Tibial nerve (tissue), 4 donors: Measurements from ENCODE around the gene TRIM65. TPM values are rescaled to one million over a fixed set of nuclear protein-coding genes. Genes with fewer than 3 reads are reported as not detected.
A peak's percentile ranks its signal among the peaks of the same experiment; 100 is the strongest.

Source experiments
- DNase-seq, 2 donors: peaks; one replicate each; pipeline ENCODE4 v3.0.0-alpha.2; 2019; ENCODE audit warnings: low spot score in 2 of 2
- H3K27ac ChIP-seq, 4 donors: fragments of 200-600 bp; sonication (generic) in 3 of 4; one replicate each; pipeline ENCODE4 v1.5.1; 2017 to 2019; ENCODE audit warnings: mild to moderate bottlenecking in 1 of 4
- H3K27me3 ChIP-seq, 2 donors: fragments of 200-600 bp; sonication (generic) in 1 of 2; one replicate each; pipeline versions ENCODE4 v1.5.1 to v1.6.0; 2017 to 2019
- H3K36me3 ChIP-seq, 3 donors: fragments of 200-600 bp; sonication (generic); one replicate each; pipeline ENCODE4 v1.5.1; 2018 to 2019
- H3K4me1 ChIP-seq, 4 donors: fragments of 200-600 bp; sonication (generic) in 3 of 4; one replicate each; pipeline ENCODE4 v1.5.1; 2017 to 2019
- H3K4me3 ChIP-seq, 4 donors: fragments of 200-600 bp; sonication (generic) in 3 of 4; one replicate each; pipeline ENCODE4 v1.5.1; 2017 to 2019; ENCODE audit warnings: mild to moderate bottlenecking in 1 of 4, moderate library complexity in 1 of 4
- H3K9me3 ChIP-seq, 4 donors: fragments of 200-600 bp; sonication (generic) in 3 of 4; one replicate each; pipeline ENCODE4 v1.5.1; 2017 to 2019
- EP300 ChIP-seq, 2 donors: sonication (generic); formaldehyde crosslinking; IDR thresholded peaks; one replicate each; pipeline ENCODE4 v1.6.1; 2017; ENCODE audit warnings: antibody characterized with exemption in 2 of 2, mild to moderate bottlenecking in 1 of 2
- POLR2A ChIP-seq, 2 donors: fragments of 450-650 bp; IDR thresholded peaks; one replicate each; pipeline ENCODE4 v1.6.1; 2017; ENCODE audit warnings: antibody characterized with exemption in 2 of 2, mild to moderate bottlenecking in 2 of 2, moderate library complexity in 2 of 2
- WGBS, 2 donors: methylation state at CpG; one replicate each; pipeline ENCODE4 v1.1.5; 2018; 5-methylcytosine and 5-hydroxymethylcytosine counted together
- total RNA-seq, 4 donors: library from RNA; depleted of rRNA; stranded (reverse); fragments of >200 nt; gene quantifications; one replicate each; pipeline ENCODE4 v1.1.0, GENCODE V29; 2016
- TF ChIP-seq, protein P1 (sequence below), 5 experiments: fragments of 200-600 bp in 3 of 5; fragments of 450-650 bp in 2 of 5; sonication (generic) in 3 of 5; IDR thresholded peaks; one replicate each; pipeline ENCODE4 v1.5.1; 2016 to 2019; ENCODE audit warnings: antibody characterized with exemption in 5 of 5, mild to moderate bottlenecking in 3 of 5, moderate library complexity in 2 of 5

TRIM65 gene
- total RNA-seq, 4 donors from 2014 or later = 40.2 to 68.1 (median 41.5) TPM

DNA sequence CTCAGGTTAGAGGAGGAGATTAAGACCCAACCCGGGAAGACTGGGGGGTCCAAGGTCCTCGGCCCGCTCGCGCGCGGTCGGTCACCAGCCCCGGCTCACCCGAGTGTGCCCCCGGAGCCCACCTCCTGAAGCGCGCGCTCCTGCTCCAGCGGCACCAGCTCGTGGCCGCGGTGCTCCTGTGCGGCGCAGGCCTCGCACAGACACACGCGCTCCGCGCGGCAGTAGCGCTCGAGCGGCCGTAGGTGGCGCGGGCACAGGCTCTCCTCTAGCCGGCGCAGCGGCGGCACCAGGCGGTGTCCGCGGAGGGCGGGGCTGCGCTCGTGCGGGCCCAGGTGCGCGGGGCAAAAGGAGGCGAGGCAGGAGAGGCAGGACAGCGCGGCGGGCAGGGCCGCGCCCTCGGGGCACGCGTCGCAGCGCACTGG lies 19.0 kb downstream of the TRIM65 start:
- H3K27ac ChIP-seq = peak overlapping the region; percentile 86 to 99 (median 92)
- WGBS, 2 donors = 0% methylated on average over 32 to 46 of the region's 56 CpGs
- peak overlapping the region; percentile 60 to 80 (median 70) for H3K4me3 ChIP-seq
- H3K36me3 ChIP-seq = peaks cover 0 to 24% (median 0%) of the 10 kb centered on the region in 3 donors
- H3K27me3 ChIP-seq = no peaks in the 10 kb centered on the region
- H3K4me1 ChIP-seq = peaks cover 6 to 59% (median 47%) of the 10 kb centered on the region in 4 donors
- TF ChIP-seq POLR2A (IDR thresholded peaks at IDR 0.05) (no peak), EP300 (IDR thresholded peaks at IDR 0.05) (no peak)
- TF ChIP-seq, protein P1, sequence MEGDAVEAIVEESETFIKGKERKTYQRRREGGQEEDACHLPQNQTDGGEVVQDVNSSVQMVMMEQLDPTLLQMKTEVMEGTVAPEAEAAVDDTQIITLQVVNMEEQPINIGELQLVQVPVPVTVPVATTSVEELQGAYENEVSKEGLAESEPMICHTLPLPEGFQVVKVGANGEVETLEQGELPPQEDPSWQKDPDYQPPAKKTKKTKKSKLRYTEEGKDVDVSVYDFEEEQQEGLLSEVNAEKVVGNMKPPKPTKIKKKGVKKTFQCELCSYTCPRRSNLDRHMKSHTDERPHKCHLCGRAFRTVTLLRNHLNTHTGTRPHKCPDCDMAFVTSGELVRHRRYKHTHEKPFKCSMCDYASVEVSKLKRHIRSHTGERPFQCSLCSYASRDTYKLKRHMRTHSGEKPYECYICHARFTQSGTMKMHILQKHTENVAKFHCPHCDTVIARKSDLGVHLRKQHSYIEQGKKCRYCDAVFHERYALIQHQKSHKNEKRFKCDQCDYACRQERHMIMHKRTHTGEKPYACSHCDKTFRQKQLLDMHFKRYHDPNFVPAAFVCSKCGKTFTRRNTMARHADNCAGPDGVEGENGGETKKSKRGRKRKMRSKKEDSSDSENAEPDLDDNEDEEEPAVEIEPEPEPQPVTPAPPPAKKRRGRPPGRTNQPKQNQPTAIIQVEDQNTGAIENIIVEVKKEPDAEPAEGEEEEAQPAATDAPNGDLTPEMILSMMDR (IDR thresholded peaks at IDR 0.05) = peak; percentile 38 to 69 (median 51)
- DNase-seq = peak; percentile 47 to 50
- no peaks in the 10 kb centered on the region for H3K9me3 ChIP-seq

DNA sequence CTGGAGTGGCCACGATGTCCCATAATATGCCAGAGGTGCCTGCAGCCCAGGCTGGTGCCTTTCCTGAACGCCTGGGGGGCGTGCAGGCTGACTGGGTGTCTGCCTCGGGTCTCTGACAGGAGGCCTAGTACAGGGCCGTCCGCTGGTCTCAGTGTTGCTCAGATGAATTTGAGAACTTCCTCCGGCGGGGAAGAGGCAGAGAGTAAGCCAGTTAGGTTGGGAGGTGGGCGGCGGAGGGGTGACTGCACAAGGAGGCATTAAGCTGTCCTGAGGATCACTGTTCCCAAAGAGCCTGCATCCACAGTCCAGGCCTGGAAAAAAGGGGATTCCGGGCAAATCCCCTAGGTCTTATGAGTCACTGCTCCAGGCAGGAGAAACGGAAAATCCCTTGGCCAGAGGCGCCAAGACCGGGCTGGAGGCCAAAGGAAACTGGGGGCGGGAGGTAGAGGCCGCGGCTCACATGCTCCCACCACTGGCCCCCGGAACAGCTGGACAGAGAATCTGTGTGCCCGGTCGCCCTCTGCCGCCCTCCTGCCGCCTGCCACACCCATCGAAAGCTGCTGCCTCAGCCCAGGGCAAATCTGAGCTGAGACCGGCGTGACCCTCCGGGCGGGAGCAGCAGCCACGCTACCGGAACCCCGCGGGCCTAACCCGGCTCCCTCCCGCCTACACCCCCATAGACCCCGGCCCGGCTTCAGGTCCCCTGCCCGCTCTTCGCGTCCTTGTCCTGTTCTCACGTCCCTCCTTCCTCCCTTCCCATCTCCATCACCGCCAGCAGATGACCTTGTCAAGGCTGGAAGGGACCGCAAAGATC lies 19.6 kb downstream of the TRIM65 start:
- Histone ChIP-seq H3K9me3 (no peaks in the 10 kb centered on the region), H3K4me1 (peaks cover 9 to 61% (median 53%) of the 10 kb centered on the region in 4 donors), H3K27ac (peak overlapping the region; percentile 86 to 99 (median 92)), H3K27me3 (no peaks in the 10 kb centered on the region), H3K4me3 (peak overlapping the region; percentile 60 to 80 (median 70)), H3K36me3 (peaks cover 0 to 24% (median 0%) of the 10 kb centered on the region in 3 donors)
- WGBS, 2 donors = 2 to 3% methylated on average over 33 to 36 of the region's 41 CpGs
- DNase-seq = peak; percentile 92 to 96
- TF ChIP-seq EP300 (IDR thresholded peaks at IDR 0.05) = peak; percentile 66 to 98
- peak in 1 of 2 donors; percentile 49 for TF ChIP-seq POLR2A (IDR thresholded peaks at IDR 0.05)
- TF ChIP-seq, protein P1 (IDR thresholded peaks at IDR 0.05) = peak in 2 of 5 experiments; percentile 5 to 36

DNA sequence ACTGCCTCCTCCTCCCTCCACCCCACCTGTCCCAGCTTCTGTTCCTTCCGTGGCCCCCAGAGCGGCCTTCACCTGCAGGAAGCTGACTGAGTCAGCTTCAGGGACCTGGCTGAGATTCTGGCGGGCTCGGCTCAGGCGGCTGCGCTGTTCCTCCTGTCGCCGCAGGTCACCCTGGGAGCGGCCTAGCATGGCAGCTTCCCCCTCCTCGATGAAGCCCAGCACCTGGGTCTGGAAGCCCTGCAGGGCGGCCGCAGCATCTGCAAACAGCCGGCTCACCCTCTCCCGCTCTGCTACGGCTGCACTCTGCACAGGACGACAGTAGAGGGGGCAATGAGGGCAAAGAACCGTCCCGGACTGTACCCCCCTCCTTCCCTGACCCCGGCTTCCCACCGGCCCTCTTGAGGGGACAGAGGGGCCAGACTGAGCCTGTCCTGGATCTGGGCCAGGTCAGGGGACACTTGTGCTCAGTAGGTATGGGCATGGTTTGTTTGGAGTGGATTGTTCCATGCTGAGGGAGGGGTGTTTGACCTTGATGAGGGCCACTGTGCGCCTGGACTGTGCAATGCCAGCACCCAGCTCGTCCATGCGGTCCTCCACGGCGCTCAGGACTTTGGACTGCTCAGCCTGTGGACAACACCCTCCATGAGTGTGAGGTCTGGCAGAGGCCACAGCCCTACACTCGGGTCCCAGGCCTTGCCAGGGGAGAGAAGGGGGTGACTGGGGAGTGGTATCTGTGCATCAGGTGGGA lies 20.4 kb downstream of the TRIM65 start:
- Histone ChIP-seq H3K9me3 (no peaks in the 10 kb centered on the region), H3K4me1 (peaks cover 9 to 65% (median 57%) of the 10 kb centered on the region in 4 donors), H3K4me3 (peak overlapping the region; percentile 60 to 80 (median 70)), H3K36me3 (peaks cover 0 to 24% (median 0%) of the 10 kb centered on the region in 3 donors), H3K27me3 (no peaks in the 10 kb centered on the region), H3K27ac (peak overlapping the region; percentile 86 to 99 (median 92))
- 27 to 54% methylated on average over 17 to 18 of the region's 26 CpGs for WGBS, 2 donors
- no peak for DNase-seq
- no peak for TF ChIP-seq EP300 (IDR thresholded peaks at IDR 0.05)
- TF ChIP-seq, protein P1 (IDR thresholded peaks at IDR 0.05) = peak in 1 of 5 experiments; percentile 14

DNA sequence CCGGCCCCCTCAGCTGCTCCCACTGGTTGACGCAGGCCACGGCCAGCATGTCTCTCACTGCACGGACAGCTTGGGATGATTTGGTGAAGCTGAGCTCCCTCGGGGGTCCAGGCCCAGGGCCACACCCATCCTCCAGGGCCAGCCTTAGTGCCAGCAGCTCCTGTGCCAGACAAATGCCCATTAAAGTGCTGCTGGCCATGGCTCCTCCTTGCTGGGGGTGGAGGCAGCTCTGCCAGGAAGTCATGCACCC lies 20.9 kb downstream of the TRIM65 start:
- 12 to 31% methylated on average over 3 of the region's 5 CpGs for WGBS, 2 donors
- peaks cover 9 to 69% (median 61%) of the 10 kb centered on the region in 4 donors for H3K4me1 ChIP-seq
- H3K36me3 ChIP-seq = peaks cover 0 to 24% (median 0%) of the 10 kb centered on the region in 3 donors
- no peaks in the 10 kb centered on the region for H3K27me3 ChIP-seq
- H3K27ac ChIP-seq = peak overlapping the region; percentile 86 to 99 (median 92)
- peak in 1 of 2 donors; percentile 60 for TF ChIP-seq EP300 (IDR thresholded peaks at IDR 0.05)
- TF ChIP-seq, protein P1 (IDR thresholded peaks at IDR 0.05) = no peak
- DNase-seq = no peak
- peak overlapping the region in 3 of 4 donors; percentile 60 to 73 (median 68) for H3K4me3 ChIP-seq
- no peaks in the 10 kb centered on the region for H3K9me3 ChIP-seq
